CD4-positive, CD25-positive, alpha-beta regulatory T cell (primary cell): ENCODE measurements around the gene CHD2. TPM values are rescaled to one million over a fixed set of nuclear protein-coding genes. Genes with fewer than 3 reads are reported as not detected.
"Not testable (repeated sequence)": the region's sequence is repeated elsewhere in the genome, so short reads cannot be mapped to it uniquely, and the experiment has no call there.

Source experiments
- ATAC-seq, 2 donors: fragments of 150-1000 bp; cut with Tn5 transposase; one replicate each; pipeline ENCODE4 v1.10.0; 2021; ENCODE audit warnings: low read depth in 2 of 2, moderate number of reproducible peaks in 2 of 2, moderate library complexity in 1 of 2
- DNase-seq, 3 donors: peaks; one replicate each; pipeline versions ENCODE4 v3.0.0 to v3.0.0-alpha.2; 2012 to 2022; ENCODE audit warnings: mixed read lengths in 1 of 3
- H3K27ac ChIP-seq: one replicate; pipeline ENCODE4 v1.7.0; 2013; ENCODE audit warnings: mild to moderate bottlenecking, low read length; ENCODE audit not compliant: insufficient read depth, poor library complexity, severe bottlenecking
- H3K27me3 ChIP-seq: one replicate; pipeline ENCODE4 v1.7.0; 2013; ENCODE audit warnings: low read length; ENCODE audit not compliant: control insufficient read depth, insufficient read depth
- H3K36me3 ChIP-seq: one replicate; pipeline ENCODE4 v1.7.0; 2013; ENCODE audit warnings: mild to moderate bottlenecking, low read length, moderate library complexity; ENCODE audit not compliant: control insufficient read depth, insufficient read depth
- H3K4me1 ChIP-seq: 2 replicates; pipeline ENCODE4 v1.7.0; 2013; ENCODE audit warnings: mild to moderate bottlenecking, low read length; ENCODE audit not compliant: insufficient read depth, control insufficient read depth, poor library complexity, severe bottlenecking
- H3K4me3 ChIP-seq: one replicate; pipeline ENCODE4 v1.7.0; 2013; ENCODE audit warnings: low read depth, mild to moderate bottlenecking, low read length, moderate library complexity
- H3K9me3 ChIP-seq, 2 experiments: 1 replicate in 1 of 2; 2 replicates in 1 of 2; pipeline ENCODE4 v1.7.0; 2013; ENCODE audit warnings: low read length in 2 of 2, mild to moderate bottlenecking in 1 of 2, moderate library complexity in 1 of 2; ENCODE audit not compliant: control insufficient read depth in 2 of 2
- H3K27ac Mint-ChIP-seq, 3 donors: one replicate each; pipeline ENCODE4 v1.8.0; 2020 to 2022; ENCODE audit warnings: mild to moderate bottlenecking in 3 of 3, mixed read lengths in 3 of 3, moderate library complexity in 2 of 3
- H3K27me3 Mint-ChIP-seq: one replicate; pipeline ENCODE4 v1.8.0; 2022; ENCODE audit warnings: mild to moderate bottlenecking, mixed read lengths
- H3K36me3 Mint-ChIP-seq: one replicate; pipeline ENCODE4 v1.8.0; 2020; ENCODE audit warnings: mixed read lengths
- H3K4me1 Mint-ChIP-seq, 4 donors: one replicate each; pipeline ENCODE4 v1.8.0; 2020 to 2022; ENCODE audit warnings: mixed read lengths in 4 of 4, mild to moderate bottlenecking in 1 of 4
- H3K4me3 Mint-ChIP-seq, 4 donors: one replicate each; pipeline ENCODE4 v1.8.0; 2020 to 2022; ENCODE audit warnings: mild to moderate bottlenecking in 4 of 4, mixed read lengths in 4 of 4, moderate library complexity in 3 of 4
- H3K9me3 Mint-ChIP-seq, 7 donors: one replicate each; pipeline ENCODE4 v1.8.0; 2020 to 2022; ENCODE audit warnings: mixed read lengths in 7 of 7, mild to moderate bottlenecking in 3 of 7, moderate library complexity in 2 of 7
- polyA plus RNA-seq, 4 donors: library from polyadenylated mRNA; unstranded; fragments of 300-500 nt; fragmentation: Illumina TruSeq; gene quantifications; one replicate each; pipeline ENCODE4 v1.2.3, GENCODE V29; 2021
- total RNA-seq: library from RNA; stranded (reverse); gene quantifications from one replicate; pipeline ENCODE4 v1.2.3, GENCODE V29; 2022

Gene CHD2
- total and polyA plus RNA-seq, 5 donors from 2014 or later: 44.3 to 579 (median 49.5) TPM

- Histone ChIP-seq H3K27ac (no peak overlapping the region), H3K27me3 (no peaks in the 10 kb centered on the region), H3K9me3 (no peaks in the 10 kb centered on the region), H3K4me3 (no peak overlapping the region), H3K36me3 (no peaks in the 10 kb centered on the region), H3K4me1 (peaks cover 6% of the 10 kb centered on the region)
- peaks cover 3 to 15% (median 7%) of the 10 kb centered on the region in 4 donors for H3K4me1 Mint-ChIP-seq
- peak in 1 of 2 donors; percentile 32 for ATAC-seq
- peaks cover 9% of the 10 kb centered on the region for H3K27me3 Mint-ChIP-seq
- H3K27ac Mint-ChIP-seq: peak overlapping the region in 1 of 3 donors; percentile 70
- DNase-seq: no peak
- no peaks in the 10 kb centered on the region for H3K36me3 Mint-ChIP-seq
- peaks cover 0 to 2% (median 0%) of the 10 kb centered on the region in 7 donors for H3K9me3 Mint-ChIP-seq
- H3K4me3 Mint-ChIP-seq: no peak overlapping the region
Observed at GRCh38 chr15:93035092-93035915, 135.2 kb downstream of the CHD2 start.

GRCh38 chr15:93035953-93036810 is 136.1 kb downstream of the CHD2 start:
- Mint-ChIP-seq H3K36me3 (no peaks in the 10 kb centered on the region), H3K27me3 (peaks cover 9% of the 10 kb centered on the region), H3K9me3 (peaks cover 0 to 2% (median 0%) of the 10 kb centered on the region in 7 donors), H3K27ac (peak overlapping the region in 2 of 3 donors; percentile 7 to 70), H3K4me3 (peak overlapping the region in 2 of 4 donors; percentile 56 to 78), H3K4me1 (peaks cover 0 to 10% (median 5%) of the 10 kb centered on the region in 4 donors)
- no peaks in the 10 kb centered on the region for H3K36me3 ChIP-seq
- no peak overlapping the region for H3K27ac ChIP-seq
- no peaks in the 10 kb centered on the region for H3K9me3 ChIP-seq
- peak; percentile 72 for ATAC-seq
- DNase-seq: peak in 2 of 3 donors; percentile 36 to 46
- H3K4me1 ChIP-seq: no peaks in the 10 kb centered on the region
- no peak overlapping the region for H3K4me3 ChIP-seq
- no peaks in the 10 kb centered on the region for H3K27me3 ChIP-seq

GRCh38 chr15:93036951-93037819 is 137.1 kb downstream of the CHD2 start:
- Mint-ChIP-seq H3K27me3 (peaks cover 9% of the 10 kb centered on the region), H3K4me3 (peak overlapping the region in 1 of 4 donors; percentile 39)

GRCh38 chr15:93037820-93038705 is 137.9 kb downstream of the CHD2 start:
- H3K36me3 Mint-ChIP-seq: no peaks in the 10 kb centered on the region
- H3K4me3 Mint-ChIP-seq: no peak overlapping the region
- peaks cover 0 to 2% (median 0%) of the 10 kb centered on the region in 7 donors for H3K9me3 Mint-ChIP-seq
- peak overlapping the region in 1 of 3 donors; percentile 20 for H3K27ac Mint-ChIP-seq
- H3K4me1 ChIP-seq: no peaks in the 10 kb centered on the region
- H3K4me1 Mint-ChIP-seq: peaks cover 0 to 10% (median 5%) of the 10 kb centered on the region in 4 donors
- H3K36me3 ChIP-seq: no peaks in the 10 kb centered on the region
- H3K27ac ChIP-seq: no peak overlapping the region
- H3K9me3 ChIP-seq: no peaks in the 10 kb centered on the region
- H3K27me3 ChIP-seq: no peaks in the 10 kb centered on the region
- DNase-seq: no peak
- no peak for ATAC-seq
- H3K27me3 Mint-ChIP-seq: peaks cover 9% of the 10 kb centered on the region
- no peak overlapping the region for H3K4me3 ChIP-seq

More at GRCh38 chr15:93036951-93037819, 137.1 kb downstream of the CHD2 start:
- H3K27ac ChIP-seq: no peak overlapping the region
- no peak for DNase-seq
- H3K36me3 ChIP-seq: no peaks in the 10 kb centered on the region
- no peak overlapping the region for H3K27ac Mint-ChIP-seq
- no peak for ATAC-seq
- no peaks in the 10 kb centered on the region for H3K9me3 ChIP-seq
- H3K4me3 ChIP-seq: no peak overlapping the region
- no peaks in the 10 kb centered on the region for H3K36me3 Mint-ChIP-seq
- no peaks in the 10 kb centered on the region for H3K4me1 ChIP-seq
- no peaks in the 10 kb centered on the region for H3K27me3 ChIP-seq
- H3K4me1 Mint-ChIP-seq: peaks cover 0 to 10% (median 5%) of the 10 kb centered on the region in 4 donors
- peaks cover 0 to 2% (median 0%) of the 10 kb centered on the region in 7 donors for H3K9me3 Mint-ChIP-seq

GRCh38 chr15:93039562-93040287 is 139.6 kb downstream of the CHD2 start:
- not testable (repeated sequence) for H3K9me3 Mint-ChIP-seq, DNase-seq, H3K27me3 ChIP-seq, ATAC-seq, H3K36me3 Mint-ChIP-seq, H3K36me3 ChIP-seq, H3K4me3 ChIP-seq, H3K27ac Mint-ChIP-seq, H3K27ac ChIP-seq, H3K4me1 ChIP-seq, H3K27me3 Mint-ChIP-seq, H3K9me3 ChIP-seq
- peak overlapping the region in 1 of 4 donors; percentile 48 for H3K4me3 Mint-ChIP-seq
- H3K4me1 Mint-ChIP-seq: peaks cover 0 to 10% (median 5%) of the 10 kb centered on the region in 4 donors

GRCh38 chr15:93040288-93041158 is 140.4 kb downstream of the CHD2 start:
- Mint-ChIP-seq H3K27ac (peak overlapping the region in 1 of 3 donors; percentile 89), H3K27me3 (peaks cover 4% of the 10 kb centered on the region)

More at GRCh38 chr15:93040288-93041158, 140.4 kb downstream of the CHD2 start:
- H3K4me1 Mint-ChIP-seq: peaks cover 0 to 5% (median 5%) of the 10 kb centered on the region in 4 donors
- no peak for ATAC-seq
- Histone ChIP-seq H3K36me3 (no peaks in the 10 kb centered on the region), H3K9me3 (no peaks in the 10 kb centered on the region), H3K4me1 (no peaks in the 10 kb centered on the region), H3K27me3 (no peaks in the 10 kb centered on the region), H3K4me3 (no peak overlapping the region), H3K27ac (no peak overlapping the region)
- H3K4me3 Mint-ChIP-seq: no peak overlapping the region
- no peak for DNase-seq
- peaks cover 0 to 2% (median 0%) of the 10 kb centered on the region in 7 donors for H3K9me3 Mint-ChIP-seq
- H3K36me3 Mint-ChIP-seq: no peaks in the 10 kb centered on the region
